ENCODE measurements around the gene TBC1D22A.

The TBC1D22A gene

GRCh38 chr22:47053013-47053725 is 290.7 kb downstream of the TBC1D22A start:
- no peak for DNase-seq

DNA sequence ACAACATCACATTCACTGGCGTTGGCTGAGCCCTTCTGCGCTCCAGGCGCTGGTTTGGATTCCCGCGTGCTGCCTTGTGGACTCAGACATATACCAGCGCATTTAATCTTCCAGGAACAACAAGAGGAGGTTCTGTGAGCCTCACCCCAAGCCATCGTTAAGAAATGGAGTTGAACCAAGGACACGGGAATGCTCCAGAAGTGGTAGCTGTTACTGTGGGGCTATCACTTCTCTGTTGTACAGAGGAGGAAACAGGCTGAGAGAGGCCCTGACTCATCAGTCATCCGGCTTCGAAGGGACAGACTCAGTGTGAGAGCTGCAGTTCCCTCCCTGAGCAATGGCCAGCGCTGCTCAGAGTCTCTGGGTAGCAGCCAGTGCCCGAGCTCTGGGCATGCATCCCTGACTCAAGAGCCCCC is 291.3 kb downstream of the TBC1D22A start:
- no peak for DNase-seq

DNA sequence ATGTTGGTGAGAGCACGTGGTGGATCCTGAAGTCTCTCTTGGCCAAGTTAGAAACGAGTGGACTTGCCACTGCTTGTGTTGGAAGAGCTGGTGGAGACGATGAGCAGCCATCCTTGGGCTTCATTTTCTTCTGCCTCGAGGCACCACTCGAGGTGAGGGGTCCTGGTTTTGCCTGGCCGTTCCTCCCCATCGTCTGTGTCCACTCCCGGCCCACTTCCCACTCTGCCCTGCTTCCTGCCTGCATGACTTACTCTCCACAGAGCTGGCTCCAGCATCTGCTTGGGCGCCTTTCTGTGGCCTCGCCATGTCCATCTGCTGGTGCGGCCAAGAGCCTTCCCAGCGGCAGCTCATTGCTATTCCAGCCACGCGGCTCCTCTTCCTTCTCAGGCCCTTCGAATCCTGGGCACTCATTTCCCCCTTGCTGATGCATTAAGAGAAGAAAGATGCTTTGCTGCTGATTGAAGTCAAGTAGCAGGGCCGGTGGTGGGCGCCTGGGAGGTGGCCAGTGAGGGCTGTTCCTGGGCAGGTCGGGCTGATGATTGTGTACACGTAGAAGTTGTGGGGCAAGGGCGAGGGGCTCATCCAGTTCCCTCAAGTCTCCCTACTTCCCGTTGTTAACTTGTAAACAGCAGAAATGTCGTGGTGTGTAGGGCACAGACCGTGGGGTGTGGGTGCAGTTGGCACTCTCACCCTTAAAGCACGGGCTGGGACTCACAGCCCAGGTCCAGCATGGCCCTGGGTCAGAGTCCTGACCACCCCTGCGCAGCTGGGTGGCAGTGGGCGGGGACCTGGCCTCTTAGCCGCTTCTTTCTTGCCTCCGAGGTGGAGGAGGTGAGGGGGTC is 292.0 kb downstream of the TBC1D22A start:
- no peak for DNase-seq

- DNase-seq = no peak
Measured at GRCh38 chr22:47055073-47055355, 292.6 kb downstream of the TBC1D22A start.

DNA sequence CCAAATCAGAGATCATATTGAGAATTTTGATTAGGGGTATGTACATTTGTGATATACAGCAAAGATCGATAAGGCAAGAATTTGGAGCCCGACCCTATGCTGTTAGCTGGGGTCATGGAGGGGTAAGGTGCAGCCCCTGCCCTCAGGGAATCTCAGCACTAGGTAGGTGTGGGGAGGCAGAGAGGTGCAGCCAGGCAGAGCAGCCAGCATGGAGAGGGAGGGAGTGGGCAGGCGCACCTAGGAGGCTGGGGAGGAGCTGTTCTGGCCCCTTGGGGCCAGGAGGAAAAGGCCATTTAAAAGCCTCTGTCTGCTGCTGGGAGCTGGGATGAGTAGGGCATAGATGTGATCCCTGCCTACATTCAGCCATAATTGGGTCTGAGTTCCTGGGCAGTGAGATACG is 293.0 kb downstream of the TBC1D22A start:
- DNase-seq = no peak

- DNase-seq = no peak
Measured at GRCh38 chr22:47055921-47056320, 293.5 kb downstream of the TBC1D22A start.

DNA sequence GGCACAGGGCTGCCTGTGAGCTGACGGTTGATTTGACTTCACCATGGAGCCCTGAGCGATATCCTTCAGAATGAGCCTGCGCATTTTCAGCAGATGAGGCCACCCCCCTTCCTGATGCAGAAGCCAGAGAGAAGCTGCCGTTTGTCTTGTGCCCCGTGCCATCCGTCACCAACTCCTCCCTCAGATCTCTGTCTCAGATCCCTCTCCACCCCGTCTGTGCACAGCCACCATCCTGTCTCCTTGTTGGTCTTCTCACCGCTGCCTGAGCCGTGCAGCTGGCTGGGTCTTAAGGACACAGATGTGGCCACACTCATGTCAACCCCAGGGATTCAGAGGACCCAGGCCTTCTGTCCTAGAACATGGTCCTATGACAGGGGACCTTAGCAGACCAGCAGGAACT is 293.9 kb downstream of the TBC1D22A start:
- no peak for DNase-seq

GRCh38 chr22:47056776-47057470 is 294.5 kb downstream of the TBC1D22A start:
- DNase-seq = no peak

GRCh38 chr22:47057916-47058585 is 295.6 kb downstream of the TBC1D22A start:
- no peak for DNase-seq

- DNase-seq = no peak
Measured at GRCh38 chr22:47059076-47059475, 296.6 kb downstream of the TBC1D22A start.

DNA sequence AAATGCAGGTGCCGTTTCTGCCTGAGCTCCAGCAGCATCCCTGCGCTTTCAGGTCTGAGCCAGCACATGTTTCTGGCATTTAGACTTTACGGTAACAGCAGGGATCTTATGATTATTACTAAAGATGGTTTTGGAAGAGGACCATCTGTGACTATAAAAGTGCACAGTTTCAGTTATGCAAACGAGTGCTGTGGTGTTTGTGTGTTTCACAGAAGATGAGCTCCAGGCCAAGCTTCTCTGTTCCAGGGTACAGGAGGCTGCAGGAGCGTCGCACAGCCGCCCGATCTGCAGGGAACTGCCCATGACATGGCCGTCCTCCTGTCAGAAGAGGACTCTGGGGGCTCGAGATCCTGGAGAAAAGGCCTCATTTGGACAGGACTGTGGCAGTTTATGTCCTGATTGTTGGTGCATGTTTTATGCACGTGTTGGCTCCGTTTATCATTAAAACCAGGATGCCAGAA is 297.3 kb downstream of the TBC1D22A start:
- DNase-seq = no peak

DNA sequence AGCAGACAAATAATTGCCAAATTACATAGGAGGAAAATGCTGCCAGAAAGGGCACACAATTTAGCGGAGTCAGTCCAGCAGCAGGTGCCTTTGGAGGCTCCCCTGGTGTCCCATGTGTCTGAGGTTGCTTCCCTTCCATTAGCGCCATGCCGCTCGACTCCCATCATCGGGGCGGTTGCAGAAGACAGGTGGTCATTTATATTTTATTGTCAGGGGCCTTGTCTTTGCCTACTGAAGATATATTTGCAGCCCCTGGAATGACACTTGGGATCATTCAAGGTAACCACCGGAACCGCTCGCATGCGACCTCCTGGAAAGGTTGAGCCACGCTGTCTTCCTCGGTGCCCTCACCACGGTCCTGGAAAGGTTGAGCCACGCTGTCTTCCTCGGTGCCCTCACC is 298.3 kb downstream of the TBC1D22A start:
- DNase-seq = no peak

DNA sequence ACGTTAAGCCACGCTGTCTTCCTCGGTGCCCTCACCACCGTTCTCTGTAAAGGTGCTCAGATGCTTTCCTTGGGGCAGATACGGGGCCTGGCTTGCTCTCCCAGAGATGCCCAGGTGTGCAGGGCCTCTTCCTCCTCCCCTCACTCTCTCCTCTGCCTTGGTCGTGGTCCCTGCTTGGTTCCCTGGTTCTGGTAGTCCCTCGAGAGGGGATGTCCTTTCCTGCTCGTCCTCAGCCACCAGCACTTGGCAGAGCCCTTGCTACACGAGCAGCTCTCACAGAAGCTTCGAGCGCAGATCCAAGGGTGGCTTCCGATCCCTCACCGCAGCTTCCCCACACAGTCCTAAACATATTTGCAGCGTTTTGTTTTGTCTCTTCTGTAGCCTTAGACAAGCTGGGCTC is 298.8 kb downstream of the TBC1D22A start:
- no peak for DNase-seq

- no peak for DNase-seq
Measured at GRCh38 chr22:47062126-47062525, 299.7 kb downstream of the TBC1D22A start.

GRCh38 chr22:47063071-47063509 is 300.6 kb downstream of the TBC1D22A start:
- DNase-seq = no peak

DNA sequence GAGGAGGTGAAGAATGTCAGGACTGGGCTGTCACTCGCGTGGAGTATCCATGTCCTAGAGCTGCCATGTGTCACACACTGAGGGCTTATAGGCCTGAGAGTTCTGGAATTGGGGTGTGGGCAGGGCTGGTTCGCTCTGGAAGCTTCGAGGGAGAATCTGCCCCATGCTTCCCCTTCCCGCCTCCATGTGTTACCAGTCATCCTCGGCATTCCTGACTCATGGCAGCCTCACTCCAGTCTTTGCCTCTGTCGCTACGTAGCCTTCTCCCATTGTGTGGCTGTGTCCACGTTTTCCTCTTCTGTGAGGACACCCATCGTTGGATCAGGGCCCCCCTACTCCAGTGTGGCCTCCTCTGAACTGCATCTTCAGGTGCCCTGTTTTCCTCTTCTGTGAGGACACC is 301.2 kb downstream of the TBC1D22A start:
- no peak for DNase-seq

- no peak for DNase-seq
Measured at GRCh38 chr22:47064016-47064415, 301.6 kb downstream of the TBC1D22A start.

DNA sequence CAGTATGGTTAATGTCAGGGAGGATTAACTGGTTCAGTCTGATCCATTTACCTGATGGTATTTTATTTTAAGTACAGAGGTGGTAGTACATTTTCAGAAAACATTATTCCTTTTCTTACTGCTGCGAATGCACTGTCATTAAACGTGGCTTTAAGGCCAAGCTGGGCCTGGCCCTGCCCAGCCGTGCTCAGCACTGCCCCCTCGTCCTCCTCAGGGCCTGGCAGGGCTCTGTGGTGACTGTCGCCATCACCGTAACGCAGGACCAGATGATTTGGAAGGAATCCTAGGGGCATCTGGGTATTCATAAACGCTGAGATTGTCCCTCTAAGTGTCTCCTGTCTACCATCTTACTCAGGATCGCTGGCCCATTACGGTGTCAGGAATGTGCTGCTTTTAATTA is 302.0 kb downstream of the TBC1D22A start:
- DNase-seq = no peak

GRCh38 chr22:47065756-47066615 is 303.5 kb downstream of the TBC1D22A start:
- no peak for DNase-seq

DNA sequence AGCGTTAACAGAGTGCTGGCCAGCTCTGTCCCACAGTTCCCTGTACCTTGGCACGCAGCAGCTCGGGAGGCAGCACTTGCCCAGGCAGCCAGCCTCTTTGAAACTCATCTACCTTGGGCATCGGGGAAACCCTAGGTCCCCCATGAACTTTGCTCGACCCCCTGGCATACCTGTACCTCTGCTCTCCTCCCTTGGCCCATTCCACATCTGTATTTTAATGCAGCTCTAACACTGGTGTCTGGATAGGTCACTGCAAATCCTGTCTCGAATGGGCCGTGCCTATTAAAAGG is 304.1 kb downstream of the TBC1D22A start:
- no peak for DNase-seq

GRCh38 chr22:47067321-47067890 is 305.0 kb downstream of the TBC1D22A start:
- no peak for DNase-seq

Measured in stimulated activated CD4-positive, alpha-beta T cell treated with anti-CD3 and anti-CD28 coated beads, Interleukin-1b, Interleukin-23, amount 100 ng/mL, for 48 hours (primary cell).